Measurements from ENCODE around the gene SORCS1.

GRCh38 chr10:107019154-107019553, 145.4 kb downstream of the SORCS1 start:
- TF ChIP-seq CTCF (IDR thresholded peaks at IDR 0.05; ENCODE audit: insufficient read depth, low read depth, low read length), result no peak
- no peak for TF ChIP-seq EZH2 (IDR thresholded peaks at IDR 0.05; ENCODE audit: insufficient read depth, low read length)
